ENCODE measurements around the gene CELF3. TPM values are rescaled to one million over a fixed set of nuclear protein-coding genes. Genes with fewer than 3 reads are reported as not detected.
"Not testable (repeated sequence)": the region's sequence is repeated elsewhere in the genome, so short reads cannot be mapped to it uniquely, and the experiment has no call there.

CELF3 gene
- total RNA-seq, 1 donor from 2014 or later, result not detected

GRCh38 chr1:151737026-151737425 lies 20.4 kb upstream of the CELF3 start:
- Mint-ChIP-seq H3K27me3 (ENCODE audit: unreplicated experiment) (peaks cover 15% of the 10 kb centered on the region), H3K9me3 (ENCODE audit: unreplicated experiment) (peaks cover 13% of the 10 kb centered on the region), H3K4me3 (ENCODE audit: unreplicated experiment) (no peak overlapping the region), H3K4me1 (ENCODE audit: unreplicated experiment) (peaks cover 4% of the 10 kb centered on the region), H3K27ac (ENCODE audit: unreplicated experiment) (no peak overlapping the region), H3K36me3 (ENCODE audit: low read depth, unreplicated experiment) (peaks cover 14% of the 10 kb centered on the region)
- no peak for DNase-seq (ENCODE audit: low spot score)
- no peak for TF ChIP-seq CTCF (IDR thresholded peaks at IDR 0.05; ENCODE audit: unreplicated experiment)

DNA sequence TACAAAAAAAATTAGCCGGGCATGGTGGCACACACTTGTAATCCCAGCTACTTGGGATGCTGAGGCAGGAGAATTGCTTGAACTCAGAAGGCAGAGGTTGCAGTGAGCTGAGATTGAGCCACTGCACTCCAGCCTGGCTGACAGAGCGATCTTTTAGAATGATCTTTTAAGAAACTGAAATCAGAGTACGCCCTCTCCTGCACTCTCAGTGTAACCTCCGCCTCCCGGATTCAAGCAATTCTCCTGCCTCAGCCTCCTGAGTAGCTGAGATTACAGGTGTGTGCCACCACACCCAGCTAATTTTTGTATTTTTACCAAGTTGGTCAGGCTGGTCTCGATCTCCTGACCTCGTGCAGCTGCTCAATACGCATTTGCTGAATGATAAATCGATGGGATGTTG lies 17.4 kb upstream of the CELF3 start:
- H3K4me3 Mint-ChIP-seq (ENCODE audit: unreplicated experiment); H3K4me1 Mint-ChIP-seq (ENCODE audit: unreplicated experiment); H3K27ac Mint-ChIP-seq (ENCODE audit: unreplicated experiment); DNase-seq (ENCODE audit: low spot score): not testable (repeated sequence)
- Mint-ChIP-seq H3K27me3 (ENCODE audit: unreplicated experiment) (peaks cover 11% of the 10 kb centered on the region), H3K36me3 (ENCODE audit: low read depth, unreplicated experiment) (peaks cover 14% of the 10 kb centered on the region), H3K9me3 (ENCODE audit: unreplicated experiment) (peaks cover 13% of the 10 kb centered on the region)

DNA sequence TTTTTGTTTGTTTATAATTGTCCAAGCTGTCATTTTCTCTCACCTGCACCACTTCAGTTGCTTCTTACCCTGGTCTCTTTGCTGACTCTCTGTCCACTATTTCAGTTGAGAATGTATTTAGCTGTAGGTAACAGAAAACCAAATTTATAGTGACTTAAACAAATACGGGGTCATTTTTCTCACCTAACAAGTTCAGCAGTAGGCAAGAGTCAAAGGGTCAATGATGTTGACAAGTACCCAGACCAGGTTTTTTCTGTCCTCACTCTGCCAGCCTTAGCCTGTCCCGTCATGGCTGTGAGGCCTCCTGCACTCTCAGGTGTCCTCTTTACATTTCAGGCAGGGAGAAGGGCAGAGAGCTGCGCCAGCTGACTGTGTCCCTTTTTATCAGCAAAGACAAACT lies 16.5 kb upstream of the CELF3 start:
- TF ChIP-seq CTCF (IDR thresholded peaks at IDR 0.05; ENCODE audit: unreplicated experiment), result no peak
- Mint-ChIP-seq H3K9me3 (ENCODE audit: unreplicated experiment) (peaks cover 8% of the 10 kb centered on the region), H3K27me3 (ENCODE audit: unreplicated experiment) (peaks cover 10% of the 10 kb centered on the region), H3K4me1 (ENCODE audit: unreplicated experiment) (peaks cover 8% of the 10 kb centered on the region), H3K27ac (ENCODE audit: unreplicated experiment) (no peak overlapping the region), H3K4me3 (ENCODE audit: unreplicated experiment) (no peak overlapping the region), H3K36me3 (ENCODE audit: low read depth, unreplicated experiment) (peaks cover 12% of the 10 kb centered on the region)
- no peak for DNase-seq (ENCODE audit: low spot score)

GRCh38 chr1:151729966-151730291 lies 13.3 kb upstream of the CELF3 start:
- peaks cover 8% of the 10 kb centered on the region for H3K4me1 Mint-ChIP-seq (ENCODE audit: unreplicated experiment)
- H3K27me3 Mint-ChIP-seq (ENCODE audit: unreplicated experiment), result peaks cover 3% of the 10 kb centered on the region
- DNase-seq (ENCODE audit: low spot score), result no peak
- TF ChIP-seq CTCF (IDR thresholded peaks at IDR 0.05; ENCODE audit: unreplicated experiment), result no peak
- peaks cover 3% of the 10 kb centered on the region for H3K36me3 Mint-ChIP-seq (ENCODE audit: low read depth, unreplicated experiment)
- H3K9me3 Mint-ChIP-seq (ENCODE audit: unreplicated experiment), result no peaks in the 10 kb centered on the region
- H3K27ac Mint-ChIP-seq (ENCODE audit: unreplicated experiment), result no peak overlapping the region
- H3K4me3 Mint-ChIP-seq (ENCODE audit: unreplicated experiment), result no peak overlapping the region

GRCh38 chr1:151729157-151729965 lies 12.8 kb upstream of the CELF3 start:
- Mint-ChIP-seq H3K9me3 (ENCODE audit: unreplicated experiment) (no peaks in the 10 kb centered on the region), H3K4me1 (ENCODE audit: unreplicated experiment) (peaks cover 8% of the 10 kb centered on the region), H3K4me3 (ENCODE audit: unreplicated experiment) (no peak overlapping the region), H3K27me3 (ENCODE audit: unreplicated experiment) (peaks cover 3% of the 10 kb centered on the region), H3K36me3 (ENCODE audit: low read depth, unreplicated experiment) (peaks cover 3% of the 10 kb centered on the region), H3K27ac (ENCODE audit: unreplicated experiment) (no peak overlapping the region)
- no peak for DNase-seq (ENCODE audit: low spot score)
- no peak for TF ChIP-seq CTCF (IDR thresholded peaks at IDR 0.05; ENCODE audit: unreplicated experiment)

Data from endothelial cell (in vitro differentiated cells).